Liver (tissue), 9 donors: ENCODE measurements around the gene ST7. TPM values are rescaled to one million over a fixed set of nuclear protein-coding genes. Genes with fewer than 3 reads are reported as not detected.

Experiments
- DNase-seq: peaks from one replicate; pipeline ENCODE4 v3.0.0-alpha.2; 2017; ENCODE audit warnings: low spot score
- H3K27ac ChIP-seq, 2 donors: one replicate each; pipeline ENCODE4 v1.7.0; 2013; ENCODE audit warnings: inconsistent platforms in 2 of 2, low read length in 2 of 2, control low read depth in 1 of 2, low read depth in 1 of 2, mild to moderate bottlenecking in 1 of 2
- H3K27me3 ChIP-seq, 4 donors: one replicate each; pipeline versions ENCODE4 v1.6.1 to v1.7.0; 2013; ENCODE audit warnings: low read length in 3 of 4, inconsistent platforms in 1 of 4, mild to moderate bottlenecking in 1 of 4, moderate library complexity in 1 of 4; ENCODE audit not compliant: control insufficient read depth in 4 of 4, insufficient read depth in 4 of 4
- H3K36me3 ChIP-seq, 4 donors: one replicate each; pipeline versions ENCODE4 v1.6.1 to v1.7.0; 2013; ENCODE audit warnings: low read length in 3 of 4, mild to moderate bottlenecking in 3 of 4, low read depth in 1 of 4, moderate library complexity in 1 of 4; ENCODE audit not compliant: control insufficient read depth in 4 of 4, insufficient read depth in 3 of 4
- H3K4me1 ChIP-seq, 4 donors: one replicate each; pipeline versions ENCODE4 v1.6.1 to v1.7.0; 2013; ENCODE audit warnings: low read length in 3 of 4, mild to moderate bottlenecking in 3 of 4, moderate library complexity in 1 of 4; ENCODE audit not compliant: control insufficient read depth in 4 of 4, insufficient read depth in 4 of 4
- H3K4me3 ChIP-seq, 3 donors: one replicate each; pipeline versions ENCODE4 v1.6.1 to v1.7.0; 2013; ENCODE audit warnings: low read length in 3 of 3, control low read depth in 1 of 3, low read depth in 1 of 3, mild to moderate bottlenecking in 1 of 3
- H3K9ac ChIP-seq, 2 donors: one replicate each; pipeline ENCODE4 v1.7.0; 2013; ENCODE audit warnings: low read length in 2 of 2, mild to moderate bottlenecking in 2 of 2, moderate library complexity in 2 of 2, control low read depth in 1 of 2, low read depth in 1 of 2
- H3K9me3 ChIP-seq, 4 donors: one replicate each; pipeline versions ENCODE4 v1.6.1 to v1.7.0; 2013; ENCODE audit warnings: low read length in 3 of 4; ENCODE audit not compliant: control insufficient read depth in 4 of 4
- CTCF ChIP-seq: fragments of 150-350 bp; IDR thresholded peaks from 2 replicates; pipeline ENCODE4 v1.5.1; 2017; ENCODE audit warnings: improper control_type of control experiment, low read depth, low read length; ENCODE audit not compliant: missing input control
- EGR1 ChIP-seq, 2 donors: IDR thresholded peaks; 2 replicates each; pipeline ENCODE4 v1.6.1; 2016 to 2018; ENCODE audit warnings: antibody characterized with exemption in 2 of 2, low read depth in 2 of 2
- FOXA1 ChIP-seq: IDR thresholded peaks from 2 replicates; pipeline ENCODE4 v1.6.1; 2016; ENCODE audit warnings: antibody characterized with exemption
- FOXA2 ChIP-seq: IDR thresholded peaks from 2 replicates; pipeline ENCODE4 v1.6.1; 2016; ENCODE audit warnings: antibody characterized with exemption
- GABPA ChIP-seq, 2 donors: IDR thresholded peaks in 1 of 2; conservative IDR thresholded peaks in 1 of 2; 2 replicates each; pipeline ENCODE4 v1.6.1; 2016; ENCODE audit warnings: antibody characterized with exemption in 2 of 2, mild to moderate bottlenecking in 1 of 2, moderate library complexity in 1 of 2
- HNF4A ChIP-seq, 2 donors: conservative IDR thresholded peaks; 2 replicates each; pipeline ENCODE4 v1.6.1; 2016; ENCODE audit warnings: antibody characterized with exemption in 2 of 2, mild to moderate bottlenecking in 2 of 2
- HNF4G ChIP-seq: IDR thresholded peaks from 2 replicates; pipeline ENCODE4 v1.6.1; 2016; ENCODE audit warnings: antibody characterized with exemption
- JUND ChIP-seq, 2 donors: IDR thresholded peaks; 2 replicates each; pipeline ENCODE4 v1.6.1; 2016; ENCODE audit warnings: antibody characterized with exemption in 2 of 2
- MAX ChIP-seq: IDR thresholded peaks from 2 replicates; pipeline ENCODE4 v1.6.1; 2016; ENCODE audit warnings: antibody characterized with exemption
- NR2F2 ChIP-seq: IDR thresholded peaks from 2 replicates; pipeline ENCODE4 v1.6.1; 2016; ENCODE audit warnings: antibody characterized with exemption
- RAD21 ChIP-seq, 2 donors: IDR thresholded peaks; 2 replicates each; pipeline ENCODE4 v1.6.1; 2016; ENCODE audit warnings: antibody characterized with exemption in 2 of 2, mild to moderate bottlenecking in 2 of 2
- RXRA ChIP-seq, 2 donors: IDR thresholded peaks; 2 replicates each; pipeline ENCODE4 v1.6.1; 2017 to 2018; ENCODE audit warnings: antibody characterized with exemption in 2 of 2, mild to moderate bottlenecking in 1 of 2
- SP1 ChIP-seq: IDR thresholded peaks from 2 replicates; pipeline ENCODE4 v1.6.1; 2018; ENCODE audit warnings: antibody characterized with exemption, mild to moderate bottlenecking
- YY1 ChIP-seq: IDR thresholded peaks from 2 replicates; pipeline ENCODE4 v1.6.1; 2016; ENCODE audit warnings: antibody characterized with exemption, mild to moderate bottlenecking
- WGBS: extraction: QIAGEN DNeasy Blood & Tissue Kit; methylation state at CpG from one replicate; pipeline ENCODE4 v1.1.7; 2013; 5-methylcytosine and 5-hydroxymethylcytosine counted together
- polyA plus RNA-seq, 2 donors: library from polyadenylated mRNA; stranded (reverse) in 1 of 2; unstranded in 1 of 2; fragments of 200-250 nt in 1 of 2; fragments of >200 nt in 1 of 2; fragmentation: Nextera tagmentation in 1 of 2; extraction: Ambion mirVana in 1 of 2; gene quantifications; one replicate each; pipeline versions ENCODE4 v1.2.1 to v1.2.3, GENCODE V29; 2013 to 2015
- total RNA-seq, 2 donors: library from RNA; depleted of rRNA; stranded (reverse); fragments of >200 nt; gene quantifications; one replicate each; pipeline ENCODE4 v1.2.3, GENCODE V29; 2014
- TF ChIP-seq, protein P1 (sequence below): IDR thresholded peaks from 2 replicates; pipeline ENCODE4 v1.6.1; 2016; ENCODE audit warnings: antibody characterized with exemption
- TF ChIP-seq, protein P2 (sequence below): IDR thresholded peaks from 2 replicates; pipeline ENCODE4 v1.6.1; 2016; ENCODE audit warnings: antibody characterized with exemption, mild to moderate bottlenecking
- donor health status: healthy.
- donor health status: healthy.
- donor health status: healthy.
- donor health status: healthy.
- donor health status: healthy.

Gene ST7
- total and polyA plus RNA-seq, 4 donors = 13.5 to 30.7 (median 22.6) TPM

DNA sequence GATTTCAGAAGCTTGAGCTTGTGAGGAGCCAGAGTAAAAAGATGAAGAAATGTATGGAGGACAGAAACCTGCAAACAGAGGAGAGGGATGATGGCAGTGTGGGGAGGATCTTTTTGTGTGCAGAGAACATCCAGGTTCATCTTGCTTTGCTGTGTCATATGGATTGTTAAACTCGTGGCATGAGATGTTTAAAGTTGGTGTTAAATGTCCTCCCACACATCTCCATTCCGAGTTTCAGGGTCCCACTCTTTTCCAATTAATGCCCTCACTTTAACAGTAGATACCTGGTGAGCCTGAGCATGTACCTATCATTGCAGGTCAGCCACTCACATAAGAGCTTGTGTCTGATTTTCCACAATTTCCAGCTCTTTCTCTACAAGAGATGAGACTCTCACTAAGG, 147.7 kb downstream of the ST7 start:
- Histone ChIP-seq H3K9me3 (no peaks in the 10 kb centered on the region), H3K4me1 (peaks cover 0 to 5% (median under 1%) of the 10 kb centered on the region in 4 donors), H3K9ac (no peak overlapping the region), H3K36me3 (no peaks in the 10 kb centered on the region), H3K27me3 (no peaks in the 10 kb centered on the region), H3K27ac (no peak overlapping the region), H3K4me3 (no peak overlapping the region)
- TF ChIP-seq EGR1 (IDR thresholded peaks at IDR 0.05; ENCODE audit: low read depth in 2 of 2) (no peak), FOXA1 (no peak), YY1 (no peak), HNF4A (conservative IDR thresholded peaks at IDR 0.05) (no peak), HNF4G (no peak), NR2F2 (no peak), SP1 (no peak), RAD21 (IDR thresholded peaks at IDR 0.05) (no peak), MAX (no peak), JUND (IDR thresholded peaks at IDR 0.05) (no peak), GABPA (IDR thresholded peaks at IDR 0.05 in 1 of 2, conservative IDR thresholded peaks at IDR 0.05 in 1 of 2) (no peak), FOXA2 (no peak), CTCF (no peak), RXRA (IDR thresholded peaks at IDR 0.05) (no peak)
- TF ChIP-seq, protein P1, sequence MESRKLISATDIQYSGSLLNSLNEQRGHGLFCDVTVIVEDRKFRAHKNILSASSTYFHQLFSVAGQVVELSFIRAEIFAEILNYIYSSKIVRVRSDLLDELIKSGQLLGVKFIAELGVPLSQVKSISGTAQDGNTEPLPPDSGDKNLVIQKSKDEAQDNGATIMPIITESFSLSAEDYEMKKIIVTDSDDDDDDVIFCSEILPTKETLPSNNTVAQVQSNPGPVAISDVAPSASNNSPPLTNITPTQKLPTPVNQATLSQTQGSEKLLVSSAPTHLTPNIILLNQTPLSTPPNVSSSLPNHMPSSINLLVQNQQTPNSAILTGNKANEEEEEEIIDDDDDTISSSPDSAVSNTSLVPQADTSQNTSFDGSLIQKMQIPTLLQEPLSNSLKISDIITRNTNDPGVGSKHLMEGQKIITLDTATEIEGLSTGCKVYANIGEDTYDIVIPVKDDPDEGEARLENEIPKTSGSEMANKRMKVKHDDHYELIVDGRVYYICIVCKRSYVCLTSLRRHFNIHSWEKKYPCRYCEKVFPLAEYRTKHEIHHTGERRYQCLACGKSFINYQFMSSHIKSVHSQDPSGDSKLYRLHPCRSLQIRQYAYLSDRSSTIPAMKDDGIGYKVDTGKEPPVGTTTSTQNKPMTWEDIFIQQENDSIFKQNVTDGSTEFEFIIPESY = no peak
- TF ChIP-seq, protein P2, sequence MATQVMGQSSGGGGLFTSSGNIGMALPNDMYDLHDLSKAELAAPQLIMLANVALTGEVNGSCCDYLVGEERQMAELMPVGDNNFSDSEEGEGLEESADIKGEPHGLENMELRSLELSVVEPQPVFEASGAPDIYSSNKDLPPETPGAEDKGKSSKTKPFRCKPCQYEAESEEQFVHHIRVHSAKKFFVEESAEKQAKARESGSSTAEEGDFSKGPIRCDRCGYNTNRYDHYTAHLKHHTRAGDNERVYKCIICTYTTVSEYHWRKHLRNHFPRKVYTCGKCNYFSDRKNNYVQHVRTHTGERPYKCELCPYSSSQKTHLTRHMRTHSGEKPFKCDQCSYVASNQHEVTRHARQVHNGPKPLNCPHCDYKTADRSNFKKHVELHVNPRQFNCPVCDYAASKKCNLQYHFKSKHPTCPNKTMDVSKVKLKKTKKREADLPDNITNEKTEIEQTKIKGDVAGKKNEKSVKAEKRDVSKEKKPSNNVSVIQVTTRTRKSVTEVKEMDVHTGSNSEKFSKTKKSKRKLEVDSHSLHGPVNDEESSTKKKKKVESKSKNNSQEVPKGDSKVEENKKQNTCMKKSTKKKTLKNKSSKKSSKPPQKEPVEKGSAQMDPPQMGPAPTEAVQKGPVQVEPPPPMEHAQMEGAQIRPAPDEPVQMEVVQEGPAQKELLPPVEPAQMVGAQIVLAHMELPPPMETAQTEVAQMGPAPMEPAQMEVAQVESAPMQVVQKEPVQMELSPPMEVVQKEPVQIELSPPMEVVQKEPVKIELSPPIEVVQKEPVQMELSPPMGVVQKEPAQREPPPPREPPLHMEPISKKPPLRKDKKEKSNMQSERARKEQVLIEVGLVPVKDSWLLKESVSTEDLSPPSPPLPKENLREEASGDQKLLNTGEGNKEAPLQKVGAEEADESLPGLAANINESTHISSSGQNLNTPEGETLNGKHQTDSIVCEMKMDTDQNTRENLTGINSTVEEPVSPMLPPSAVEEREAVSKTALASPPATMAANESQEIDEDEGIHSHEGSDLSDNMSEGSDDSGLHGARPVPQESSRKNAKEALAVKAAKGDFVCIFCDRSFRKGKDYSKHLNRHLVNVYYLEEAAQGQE = no peak
- DNase-seq = no peak
- 91% methylated on average over 2 of the region's 2 CpGs for WGBS
